Stimulated activated CD4-positive, alpha-beta T cell treated with anti-CD3 and anti-CD28 coated beads, Interleukin-12 subunit alpha, Interleukin-12 subunit beta, amount 100 ng/mL, for 48 hours (primary cell): ENCODE measurements around the gene COG6.

ENCODE experiments used
- DNase-seq, 3 donors: peaks; one replicate each; pipeline ENCODE4 v3.0.0-alpha.2; 2020; ENCODE audit warnings: low read depth in 2 of 3, low spot score in 1 of 3

Gene COG6

GRCh38 chr13:39655569-39656324 is at the start of gene COG6:
TSS of gene COG6 (plus strand) at chr13:39655662. CDS start at chr13:39655727, 65 bp downstream.
- peak; percentile 84 to 93 (median 89) for DNase-seq

GRCh38 chr13:39605677-39606320 is 49.7 kb upstream of the COG6 start:
- no peak for DNase-seq

GRCh38 chr13:39607876-39608275 is 47.6 kb upstream of the COG6 start:
- DNase-seq = no peak

GRCh38 chr13:39612023-39612637 is 43.3 kb upstream of the COG6 start:
- DNase-seq = peak in 2 of 3 donors; percentile 45 to 62

- DNase-seq = peak in 1 of 3 donors; percentile 37
These were observed 39.3 kb upstream of the COG6 start for GRCh38 chr13:39616087-39616694.

- no peak for DNase-seq
These were observed 36.9 kb upstream of the COG6 start for GRCh38 chr13:39618561-39618960.

- DNase-seq = no peak
These were observed 32.0 kb upstream of the COG6 start for GRCh38 chr13:39623466-39623865.

GRCh38 chr13:39631307-39631706 is 24.2 kb upstream of the COG6 start:
- DNase-seq = no peak

- no peak for DNase-seq
These were observed 22.5 kb upstream of the COG6 start for GRCh38 chr13:39632994-39633393.

- DNase-seq = no peak
These were observed 19.9 kb upstream of the COG6 start for GRCh38 chr13:39635564-39635963.

GRCh38 chr13:39637890-39638289 is 17.6 kb upstream of the COG6 start:
- no peak for DNase-seq

- no peak for DNase-seq
These were observed 13.8 kb upstream of the COG6 start for GRCh38 chr13:39641645-39642044.

- no peak for DNase-seq
These were observed 9.3 kb upstream of the COG6 start for GRCh38 chr13:39646122-39646521.

GRCh38 chr13:39655041-39655568 is 357 bp upstream of the COG6 start:
- DNase-seq = no peak

GRCh38 chr13:39656325-39656677 is 839 bp downstream of the COG6 start:
- no peak for DNase-seq

GRCh38 chr13:39663508-39663907 is 8.0 kb downstream of the COG6 start:
- DNase-seq = no peak

GRCh38 chr13:39663958-39664357 is 8.5 kb downstream of the COG6 start:
- DNase-seq = no peak

GRCh38 chr13:39665763-39666162 is 10.3 kb downstream of the COG6 start:
- no peak for DNase-seq

- no peak for DNase-seq
These were observed 15.0 kb downstream of the COG6 start for GRCh38 chr13:39670445-39670844.

GRCh38 chr13:39672378-39673132 is 17.1 kb downstream of the COG6 start:
- DNase-seq = no peak

GRCh38 chr13:39675904-39676303 is 20.4 kb downstream of the COG6 start:
- DNase-seq = no peak
